H9 (cell line): ENCODE measurements around the gene ATN1. TPM values are rescaled to one million over a fixed set of nuclear protein-coding genes. Genes with fewer than 3 reads are reported as not detected.

Experiments
- DNase-seq: peaks from one replicate; pipeline ENCODE4 v3.0.0-alpha.2; 2017
- H2AFZ ChIP-seq: one replicate; pipeline ENCODE4 v1.6.1; 2013; ENCODE audit warnings: mild to moderate bottlenecking, low read length, control low read depth, moderate library complexity
- H2AK5ac ChIP-seq: 2 replicates; pipeline ENCODE4 v1.6.1; 2013; ENCODE audit warnings: low read length, control low read depth, mixed read lengths; ENCODE audit not compliant: insufficient read length
- H2BK120ac ChIP-seq: one replicate; pipeline ENCODE4 v1.6.1; 2013; ENCODE audit warnings: low read depth, mild to moderate bottlenecking, low read length, control low read depth, inconsistent platforms; ENCODE audit not compliant: poor library complexity, severe bottlenecking
- H2BK12ac ChIP-seq: 2 replicates; pipeline ENCODE4 v1.6.1; 2013; ENCODE audit warnings: low read length, control low read depth, mixed read lengths, low read depth; ENCODE audit not compliant: insufficient read length
- H2BK15ac ChIP-seq: 2 replicates; pipeline ENCODE4 v1.6.1; 2013; ENCODE audit warnings: low read depth, low read length, control low read depth
- H2BK20ac ChIP-seq: one replicate; pipeline ENCODE4 v1.6.1; 2013; ENCODE audit warnings: low read depth, mild to moderate bottlenecking, low read length, control low read depth, inconsistent platforms; ENCODE audit not compliant: poor library complexity, severe bottlenecking
- H2BK5ac ChIP-seq: 2 replicates; pipeline ENCODE4 v1.6.1; 2013; ENCODE audit warnings: low read length, control low read depth, mixed read lengths; ENCODE audit not compliant: insufficient read length
- H3K14ac ChIP-seq: 2 replicates; pipeline ENCODE4 v1.6.1; 2013; ENCODE audit warnings: low read length, control low read depth; ENCODE audit not compliant: insufficient read depth
- H3K18ac ChIP-seq: 2 replicates; pipeline ENCODE4 v1.6.1; 2013; ENCODE audit warnings: low read depth, mild to moderate bottlenecking, mixed read lengths, low read length, control low read depth; ENCODE audit not compliant: insufficient read length
- H3K23ac ChIP-seq: 2 replicates; pipeline ENCODE4 v1.6.1; 2013; ENCODE audit warnings: low read length, control low read depth, mixed read lengths, low read depth; ENCODE audit not compliant: insufficient read length
- H3K23me2 ChIP-seq: 2 replicates; pipeline ENCODE4 v1.6.1; 2013; ENCODE audit warnings: low read depth, mild to moderate bottlenecking, mixed read lengths, low read length, control low read depth; ENCODE audit not compliant: insufficient read length, poor library complexity, severe bottlenecking
- H3K27ac ChIP-seq: 2 replicates; pipeline ENCODE4 v1.5.1; 2013; ENCODE audit warnings: low read length, control low read depth, mixed read lengths, low read depth; ENCODE audit not compliant: insufficient read length
- H3K27me3 ChIP-seq: 2 replicates; pipeline ENCODE4 v1.6.1; 2013; ENCODE audit warnings: low read length, control low read depth, inconsistent platforms; ENCODE audit not compliant: insufficient read depth
- H3K4ac ChIP-seq: 2 replicates; pipeline ENCODE4 v1.6.1; 2013; ENCODE audit warnings: low read depth, mild to moderate bottlenecking, control low read depth, inconsistent platforms, low read length, moderate library complexity
- H3K4me1 ChIP-seq: 2 replicates; pipeline ENCODE4 v1.6.1; 2013; ENCODE audit warnings: low read length, control low read depth, inconsistent platforms; ENCODE audit not compliant: insufficient read depth
- H3K4me2 ChIP-seq: 2 replicates; pipeline ENCODE4 v1.6.1; 2013; ENCODE audit warnings: low read length, control low read depth, mixed read lengths; ENCODE audit not compliant: insufficient read length, insufficient read depth
- H3K56ac ChIP-seq: 2 replicates; pipeline ENCODE4 v1.6.1; 2013; ENCODE audit warnings: low read depth, mild to moderate bottlenecking, mixed read lengths, low read length, control low read depth; ENCODE audit not compliant: insufficient read length
- H3K79me1 ChIP-seq: 2 replicates; pipeline ENCODE4 v1.6.1; 2013; ENCODE audit warnings: low read depth, mild to moderate bottlenecking, moderate library complexity, low read length, control low read depth, inconsistent platforms; ENCODE audit not compliant: insufficient read depth, poor library complexity, severe bottlenecking
- H3K79me2 ChIP-seq: 2 replicates; pipeline ENCODE4 v1.6.1; 2013; ENCODE audit warnings: low read length, control low read depth, inconsistent platforms; ENCODE audit not compliant: insufficient read depth
- H3K9ac ChIP-seq: 2 replicates; pipeline ENCODE4 v1.6.1; 2013; ENCODE audit warnings: low read length, control low read depth, mixed read lengths; ENCODE audit not compliant: insufficient read length; ENCODE audit errors: extremely low read depth
- H3K9me3 ChIP-seq: one replicate; pipeline ENCODE4 v1.6.1; 2013; ENCODE audit warnings: low read depth, low read length, inconsistent platforms; ENCODE audit not compliant: control insufficient read depth
- H3T11ph ChIP-seq: one replicate; pipeline ENCODE4 v1.6.1; 2013; ENCODE audit warnings: mild to moderate bottlenecking, low read length, control low read depth, inconsistent platforms
- H4K20me1 ChIP-seq: one replicate; pipeline ENCODE4 v1.6.1; 2013; ENCODE audit not compliant: control insufficient read depth, insufficient read length, insufficient read depth
- H4K5ac ChIP-seq: 2 replicates; pipeline ENCODE4 v1.6.1; 2013; ENCODE audit warnings: low read depth, mild to moderate bottlenecking, mixed read lengths, low read length, control low read depth; ENCODE audit not compliant: insufficient read length
- H4K8ac ChIP-seq: replicated peaks from 2 replicates; pipeline ENCODE4 v1.6.1; 2013; ENCODE audit warnings: low read length, control low read depth, mixed read lengths, low read depth; ENCODE audit not compliant: insufficient read length
- H4K91ac ChIP-seq: 2 replicates; pipeline ENCODE4 v1.6.1; 2013; ENCODE audit warnings: low read depth, mild to moderate bottlenecking, moderate library complexity, mixed read lengths, low read length, control low read depth; ENCODE audit not compliant: insufficient read length
- H3K27ac Mint-ChIP-seq, 3 experiments: 2 replicates in 2 of 3; 3 replicates in 1 of 3; pipeline ENCODE4 v1.8.0; 2020 to 2021; ENCODE audit warnings: mixed read lengths in 3 of 3, mild to moderate bottlenecking in 1 of 3, moderate library complexity in 1 of 3
- H3K27me3 Mint-ChIP-seq: 2 replicates; pipeline ENCODE4 v1.8.0; 2021; ENCODE audit warnings: low read depth, mild to moderate bottlenecking, moderate library complexity, mixed read lengths
- H3K36me3 Mint-ChIP-seq, 3 experiments: 2 replicates in 2 of 3; 3 replicates in 1 of 3; pipeline ENCODE4 v1.8.0; 2020 to 2021; ENCODE audit warnings: low read depth in 3 of 3, mixed read lengths in 3 of 3; ENCODE audit not compliant: insufficient read depth in 1 of 3
- H3K4me1 Mint-ChIP-seq, 2 experiments: 2 replicates each; pipeline ENCODE4 v1.8.0; 2020; ENCODE audit warnings: mixed read lengths in 2 of 2
- H3K4me3 Mint-ChIP-seq, 2 experiments: 2 replicates in 1 of 2; 3 replicates in 1 of 2; pipeline ENCODE4 v1.8.0; 2020 to 2021; ENCODE audit warnings: mild to moderate bottlenecking in 2 of 2, mixed read lengths in 2 of 2, moderate library complexity in 1 of 2
- H3K9me3 Mint-ChIP-seq, 2 experiments: 2 replicates in 1 of 2; 3 replicates in 1 of 2; pipeline ENCODE4 v1.8.0; 2020; ENCODE audit warnings: mild to moderate bottlenecking in 2 of 2, mixed read lengths in 2 of 2, moderate library complexity in 1 of 2
- CTCF ChIP-seq: fragments of 200-600 bp; sonication (generic); conservative IDR thresholded peaks from 3 replicates; pipeline ENCODE4 v1.8.0; 2021; ENCODE audit warnings: antibody characterized with exemption, mild to moderate bottlenecking
- WGBS: extraction: QIAGEN DNeasy Blood & Tissue Kit; methylation state at CpG from one replicate; pipeline ENCODE4 v1.1.7; 2013; ENCODE audit warnings: missing lambda C conversion rate, low lambda C conversion rate, mixed read lengths; ENCODE audit not compliant: insufficient read length; ENCODE audit errors: extremely low coverage; 5-methylcytosine and 5-hydroxymethylcytosine counted together
- total RNA-seq: library from RNA; stranded (reverse); gene quantifications from 2 replicates; pipeline ENCODE4 v1.2.1, GENCODE V29; 2021

The ATN1 gene
- total RNA-seq, 1 experiment from 2014 or later: 103 TPM

DNA sequence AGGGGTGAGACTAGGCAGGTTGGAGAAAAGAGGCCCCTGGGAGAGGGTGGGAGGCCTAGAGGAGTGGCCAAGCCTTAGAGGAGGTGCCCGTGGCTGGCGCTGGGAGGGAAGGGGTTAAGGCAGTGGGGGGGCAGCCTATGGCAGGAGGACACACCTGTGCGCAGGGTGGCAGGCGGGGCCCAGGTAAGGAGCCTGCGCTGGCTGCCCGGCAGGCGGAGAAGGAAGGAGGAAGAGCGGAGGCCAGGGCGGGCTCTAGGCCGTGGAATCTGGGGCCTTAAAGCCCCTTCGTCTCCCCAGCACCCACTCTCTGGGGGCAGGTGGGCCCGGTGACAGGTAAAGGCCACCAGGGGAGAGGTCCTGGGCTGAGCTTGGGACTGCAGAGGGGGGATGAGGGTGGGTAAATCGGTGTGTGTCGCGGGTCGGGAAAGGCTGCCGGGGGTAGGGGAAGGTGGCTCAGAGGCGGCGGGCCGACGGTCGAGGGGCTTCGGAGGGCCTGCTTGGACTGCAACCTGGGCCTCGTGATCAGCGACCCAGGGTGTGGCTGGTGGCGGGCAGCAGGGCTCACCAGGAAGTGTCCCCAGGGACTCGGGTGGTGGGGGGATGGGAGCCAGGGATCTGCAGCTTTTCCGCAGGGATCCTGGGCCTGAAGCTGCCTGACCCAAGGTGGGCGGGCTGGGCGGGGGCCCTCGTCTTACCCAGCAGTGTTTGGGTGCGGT lies 35.4 kb downstream of the ATN1 start:
- no peak overlapping the region for H2BK20ac ChIP-seq
- no peak overlapping the region for H2BK120ac ChIP-seq
- peaks cover 6% of the 10 kb centered on the region; the same call in 1 of the 2 replicates for H3K4me1 ChIP-seq
- H3K27me3 ChIP-seq: no peaks in the 10 kb centered on the region
- peak overlapping the region; percentile 10 for H4K91ac ChIP-seq
- no peak overlapping the region for H2AK5ac ChIP-seq
- no peak overlapping the region for H2BK5ac ChIP-seq
- peaks cover 2% of the 10 kb centered on the region for H4K20me1 ChIP-seq
- H3K18ac ChIP-seq: peak overlapping the region; percentile 81
- no peak overlapping the region for H2AFZ ChIP-seq
- Mint-ChIP-seq H3K4me1 (peaks cover 45 to 60% of the 10 kb centered on the region in 2 experiments), H3K27me3 (no peaks in the 10 kb centered on the region; the same call in 1 of the 2 replicates), H3K4me3 (peak overlapping the region in 1 of 2 experiments; percentile 82; a peak in 2 of 5 replicates), H3K36me3 (peaks cover 24 to 41% (median 30%) of the 10 kb centered on the region in 3 experiments), H3K9me3 (no peaks in the 10 kb centered on the region), H3K27ac (peak overlapping the region in 2 of 3 experiments; percentile 98 to 99; a peak in 5 of 7 replicates)
- no peak overlapping the region for H3K56ac ChIP-seq
- peak overlapping the region; percentile 54 for H3K9ac ChIP-seq
- no peak overlapping the region for H4K5ac ChIP-seq
- H2BK12ac ChIP-seq: no peak overlapping the region
- H3K4me2 ChIP-seq: peak overlapping the region; percentile 72
- H3K23me2 ChIP-seq: peaks cover 17% of the 10 kb centered on the region
- no peak overlapping the region for H2BK15ac ChIP-seq
- TF ChIP-seq CTCF: peak; percentile 11; the same call in 1 of the 3 replicates
- peak; percentile 96 for DNase-seq
- no peaks in the 10 kb centered on the region for H3K79me1 ChIP-seq
- WGBS: no CpG with 5 or more reads among the region's 32 CpGs
- H4K8ac ChIP-seq: no peak overlapping the region
- H3K9me3 ChIP-seq: no peaks in the 10 kb centered on the region
- peak overlapping the region; percentile 88 for H3K14ac ChIP-seq
- no peak overlapping the region for H3K4ac ChIP-seq
- no peak overlapping the region for H3T11ph ChIP-seq
- H3K23ac ChIP-seq: no peak overlapping the region
- no peaks in the 10 kb centered on the region; the same call in 1 of the 2 replicates for H3K79me2 ChIP-seq
- no peak overlapping the region for H3K27ac ChIP-seq
